SK-N-SH treated with all-trans-retinoic acid at 6 μM for 48 hours (cell line): ENCODE results near the gene DBNDD1.

Experiments
- ATAC-seq: fragments of 200-7000 bp; cut with Tn5 transposase; 3 replicates; pipeline ENCODE4 v1.9.1; 2020; ENCODE audit warnings: mild to moderate bottlenecking, moderate library complexity
- ARNTL ChIP-seq: fragments of 450-650 bp; formaldehyde crosslinking; IDR thresholded peaks from 2 replicates; pipeline ENCODE4 v1.5.0; 2020; ENCODE audit warnings: low read depth, mild to moderate bottlenecking, moderate library complexity, borderline replicate concordance
- BACH2 ChIP-seq: fragments of 250-450 bp; sonication (Bioruptor Pico); IDR thresholded peaks from 2 replicates; pipeline ENCODE4 v1.9.0; 2021; ENCODE audit warnings: mild to moderate bottlenecking, borderline replicate concordance
- CSDC2 ChIP-seq: fragments of 250-450 bp; sonication (Bioruptor Pico); IDR thresholded peaks from 2 replicates; pipeline ENCODE4 v1.5.0; 2020; ENCODE audit warnings: mild to moderate bottlenecking, moderate library complexity
- ESRRG ChIP-seq: fragments of 250-450 bp; sonication (Bioruptor Pico); IDR thresholded peaks from 2 replicates; pipeline ENCODE4 v1.6.1; 2021; ENCODE audit warnings: mild to moderate bottlenecking
- ISL1 ChIP-seq: fragments of 250-450 bp; sonication (Bioruptor Pico); IDR thresholded peaks from 2 replicates; pipeline ENCODE4 v2.1.2; 2022; ENCODE audit warnings: mild to moderate bottlenecking, moderate library complexity
- OSR1 ChIP-seq: fragments of 250-450 bp; sonication (Bioruptor Pico); IDR thresholded peaks from 2 replicates; pipeline ENCODE4 v1.8.0; 2022; ENCODE audit warnings: moderate library complexity, mild to moderate bottlenecking, inconsistent platforms
- PPARA ChIP-seq: fragments of 250-450 bp; sonication (Bioruptor Pico); IDR thresholded peaks from 2 replicates; pipeline ENCODE4 v1.5.0; 2020; ENCODE audit warnings: mild to moderate bottlenecking, borderline replicate concordance
- RARB ChIP-seq: fragments of 250-450 bp; sonication (Bioruptor Pico); IDR thresholded peaks from 2 replicates; pipeline ENCODE4 v1.8.0; 2021; ENCODE audit warnings: mild to moderate bottlenecking, moderate library complexity
- SNAI2 ChIP-seq: fragments of 250-450 bp; sonication (Bioruptor Pico); IDR thresholded peaks from 2 replicates; pipeline ENCODE4 v1.5.0; 2020; ENCODE audit warnings: mild to moderate bottlenecking, moderate library complexity
- TCF4 ChIP-seq: fragments of 250-450 bp; sonication (Bioruptor Pico); IDR thresholded peaks from 2 replicates; pipeline ENCODE4 v1.8.0; 2021; ENCODE audit warnings: mild to moderate bottlenecking, moderate library complexity, borderline replicate concordance
- ZC3H10 ChIP-seq: fragments of 250-450 bp; sonication (Bioruptor Pico); IDR thresholded peaks from 2 replicates; pipeline ENCODE4 v1.5.1; 2021; ENCODE audit warnings: mild to moderate bottlenecking, moderate library complexity
- ZFP3 ChIP-seq: fragments of 250-450 bp; sonication (Bioruptor Pico); IDR thresholded peaks from 2 replicates; pipeline ENCODE4 v1.5.0; 2020; ENCODE audit warnings: mild to moderate bottlenecking, moderate library complexity
- ZFP30 ChIP-seq: fragments of 450-650 bp; formaldehyde crosslinking; IDR thresholded peaks from 2 replicates; pipeline ENCODE4 v1.5.0; 2022; ENCODE audit warnings: mild to moderate bottlenecking, moderate library complexity
- ZNF565 ChIP-seq: fragments of 450-650 bp; formaldehyde crosslinking; conservative IDR thresholded peaks from 2 replicates; pipeline ENCODE4 v1.5.0; 2020; ENCODE audit warnings: low read depth, mild to moderate bottlenecking, moderate library complexity
- ZNF70 ChIP-seq: fragments of 450-650 bp; formaldehyde crosslinking; IDR thresholded peaks from 2 replicates; pipeline ENCODE4 v1.5.0; 2020; ENCODE audit warnings: mild to moderate bottlenecking, moderate library complexity
- ZNF8 ChIP-seq: fragments of 450-650 bp; formaldehyde crosslinking; IDR thresholded peaks from 2 replicates; pipeline ENCODE4 v1.5.0; 2020; ENCODE audit warnings: mild to moderate bottlenecking, moderate library complexity
- TF ChIP-seq, protein P1 (sequence below): fragments of 250-450 bp; sonication (Bioruptor Pico); IDR thresholded peaks from 2 replicates; pipeline ENCODE4 v1.5.1; 2021; ENCODE audit warnings: mild to moderate bottlenecking, moderate library complexity
- TF ChIP-seq, protein P2 (sequence below): fragments of 250-450 bp; sonication (Bioruptor Pico); IDR thresholded peaks from 2 replicates; pipeline ENCODE4 v1.8.0; 2020; ENCODE audit warnings: mild to moderate bottlenecking, moderate library complexity, borderline replicate concordance
- TF ChIP-seq, protein P3 (sequence below): fragments of 250-450 bp; sonication (Bioruptor Pico); IDR thresholded peaks from 2 replicates; pipeline ENCODE4 v1.5.0; 2020; ENCODE audit warnings: mild to moderate bottlenecking, moderate library complexity
- TF ChIP-seq, protein P4 (sequence below): fragments of 250-450 bp; sonication (Bioruptor Pico); IDR thresholded peaks from 2 replicates; pipeline ENCODE4 v1.5.1; 2020; ENCODE audit warnings: low read depth, mild to moderate bottlenecking, moderate library complexity

DBNDD1 gene

DNA sequence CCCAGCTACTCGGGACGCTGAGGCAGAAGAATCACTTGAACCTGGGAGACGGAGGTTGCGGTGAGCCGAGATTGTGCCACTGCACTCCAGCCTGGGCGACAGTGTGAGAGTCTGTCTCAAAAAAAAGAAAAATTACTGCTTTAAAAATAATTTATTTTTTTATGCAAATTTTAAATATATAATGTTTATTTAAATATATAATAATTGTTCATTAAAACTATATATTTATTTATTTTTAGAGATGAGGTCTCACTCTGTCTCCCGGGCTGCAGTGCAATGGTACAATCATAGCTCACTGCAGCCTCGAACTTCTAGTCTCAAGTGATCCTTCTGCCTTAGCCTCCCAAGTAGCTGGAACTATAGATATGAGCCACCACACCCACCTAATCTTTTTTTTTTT, 15.2 kb upstream of the DBNDD1 start:
- ATAC-seq: no peak

DNA sequence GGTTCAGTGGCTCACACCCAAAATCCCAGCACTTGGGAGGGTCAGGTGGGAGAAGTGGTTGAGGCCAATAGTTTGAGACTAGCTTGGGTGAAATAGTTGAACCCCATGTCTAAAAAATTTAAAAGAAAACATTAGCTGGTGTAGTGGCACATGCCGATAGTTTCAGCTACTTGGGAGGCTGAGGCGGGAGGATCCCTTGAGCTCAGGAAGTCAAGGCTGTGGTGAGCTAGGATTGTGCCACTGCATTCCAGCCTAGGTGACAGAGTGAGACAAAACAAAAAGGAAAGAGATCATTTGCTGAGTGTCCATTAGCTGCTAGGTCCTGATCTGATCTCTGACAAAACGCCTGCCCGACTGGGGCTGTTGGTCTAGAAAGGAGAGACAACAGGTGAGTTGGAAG, 14.1 kb upstream of the DBNDD1 start:
- TF ChIP-seq, protein P1, sequence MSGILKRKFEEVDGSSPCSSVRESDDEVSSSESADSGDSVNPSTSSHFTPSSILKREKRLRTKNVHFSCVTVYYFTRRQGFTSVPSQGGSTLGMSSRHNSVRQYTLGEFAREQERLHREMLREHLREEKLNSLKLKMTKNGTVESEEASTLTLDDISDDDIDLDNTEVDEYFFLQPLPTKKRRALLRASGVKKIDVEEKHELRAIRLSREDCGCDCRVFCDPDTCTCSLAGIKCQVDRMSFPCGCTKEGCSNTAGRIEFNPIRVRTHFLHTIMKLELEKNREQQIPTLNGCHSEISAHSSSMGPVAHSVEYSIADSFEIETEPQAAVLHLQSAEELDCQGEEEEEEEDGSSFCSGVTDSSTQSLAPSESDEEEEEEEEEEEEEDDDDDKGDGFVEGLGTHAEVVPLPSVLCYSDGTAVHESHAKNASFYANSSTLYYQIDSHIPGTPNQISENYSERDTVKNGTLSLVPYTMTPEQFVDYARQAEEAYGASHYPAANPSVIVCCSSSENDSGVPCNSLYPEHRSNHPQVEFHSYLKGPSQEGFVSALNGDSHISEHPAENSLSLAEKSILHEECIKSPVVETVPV (CRISPR knock-in tag): no peak
- TF ChIP-seq ZNF8 (CRISPR knock-in tag): no peak
- TF ChIP-seq, protein P2, sequence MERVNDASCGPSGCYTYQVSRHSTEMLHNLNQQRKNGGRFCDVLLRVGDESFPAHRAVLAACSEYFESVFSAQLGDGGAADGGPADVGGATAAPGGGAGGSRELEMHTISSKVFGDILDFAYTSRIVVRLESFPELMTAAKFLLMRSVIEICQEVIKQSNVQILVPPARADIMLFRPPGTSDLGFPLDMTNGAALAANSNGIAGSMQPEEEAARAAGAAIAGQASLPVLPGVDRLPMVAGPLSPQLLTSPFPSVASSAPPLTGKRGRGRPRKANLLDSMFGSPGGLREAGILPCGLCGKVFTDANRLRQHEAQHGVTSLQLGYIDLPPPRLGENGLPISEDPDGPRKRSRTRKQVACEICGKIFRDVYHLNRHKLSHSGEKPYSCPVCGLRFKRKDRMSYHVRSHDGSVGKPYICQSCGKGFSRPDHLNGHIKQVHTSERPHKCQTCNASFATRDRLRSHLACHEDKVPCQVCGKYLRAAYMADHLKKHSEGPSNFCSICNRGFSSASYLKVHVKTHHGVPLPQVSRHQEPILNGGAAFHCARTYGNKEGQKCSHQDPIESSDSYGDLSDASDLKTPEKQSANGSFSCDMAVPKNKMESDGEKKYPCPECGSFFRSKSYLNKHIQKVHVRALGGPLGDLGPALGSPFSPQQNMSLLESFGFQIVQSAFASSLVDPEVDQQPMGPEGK (CRISPR knock-in tag): no peak
- ATAC-seq: peak; percentile 7; the same call in 2 of the 3 replicates

More for the DNA sequence above, 15.2 kb upstream of the DBNDD1 start:
- no peak for TF ChIP-seq ZNF70
- TF ChIP-seq ISL1 (CRISPR knock-in tag): no peak
- TF ChIP-seq, protein P1 (CRISPR knock-in tag): no peak
- TF ChIP-seq, protein P3, sequence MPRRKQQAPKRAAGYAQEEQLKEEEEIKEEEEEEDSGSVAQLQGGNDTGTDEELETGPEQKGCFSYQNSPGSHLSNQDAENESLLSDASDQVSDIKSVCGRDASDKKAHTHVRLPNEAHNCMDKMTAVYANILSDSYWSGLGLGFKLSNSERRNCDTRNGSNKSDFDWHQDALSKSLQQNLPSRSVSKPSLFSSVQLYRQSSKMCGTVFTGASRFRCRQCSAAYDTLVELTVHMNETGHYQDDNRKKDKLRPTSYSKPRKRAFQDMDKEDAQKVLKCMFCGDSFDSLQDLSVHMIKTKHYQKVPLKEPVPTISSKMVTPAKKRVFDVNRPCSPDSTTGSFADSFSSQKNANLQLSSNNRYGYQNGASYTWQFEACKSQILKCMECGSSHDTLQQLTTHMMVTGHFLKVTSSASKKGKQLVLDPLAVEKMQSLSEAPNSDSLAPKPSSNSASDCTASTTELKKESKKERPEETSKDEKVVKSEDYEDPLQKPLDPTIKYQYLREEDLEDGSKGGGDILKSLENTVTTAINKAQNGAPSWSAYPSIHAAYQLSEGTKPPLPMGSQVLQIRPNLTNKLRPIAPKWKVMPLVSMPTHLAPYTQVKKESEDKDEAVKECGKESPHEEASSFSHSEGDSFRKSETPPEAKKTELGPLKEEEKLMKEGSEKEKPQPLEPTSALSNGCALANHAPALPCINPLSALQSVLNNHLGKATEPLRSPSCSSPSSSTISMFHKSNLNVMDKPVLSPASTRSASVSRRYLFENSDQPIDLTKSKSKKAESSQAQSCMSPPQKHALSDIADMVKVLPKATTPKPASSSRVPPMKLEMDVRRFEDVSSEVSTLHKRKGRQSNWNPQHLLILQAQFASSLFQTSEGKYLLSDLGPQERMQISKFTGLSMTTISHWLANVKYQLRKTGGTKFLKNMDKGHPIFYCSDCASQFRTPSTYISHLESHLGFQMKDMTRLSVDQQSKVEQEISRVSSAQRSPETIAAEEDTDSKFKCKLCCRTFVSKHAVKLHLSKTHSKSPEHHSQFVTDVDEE (CRISPR knock-in tag): no peak
- no peak for TF ChIP-seq ZC3H10
- TF ChIP-seq, all 23 proteins: peak for 0

DNA sequence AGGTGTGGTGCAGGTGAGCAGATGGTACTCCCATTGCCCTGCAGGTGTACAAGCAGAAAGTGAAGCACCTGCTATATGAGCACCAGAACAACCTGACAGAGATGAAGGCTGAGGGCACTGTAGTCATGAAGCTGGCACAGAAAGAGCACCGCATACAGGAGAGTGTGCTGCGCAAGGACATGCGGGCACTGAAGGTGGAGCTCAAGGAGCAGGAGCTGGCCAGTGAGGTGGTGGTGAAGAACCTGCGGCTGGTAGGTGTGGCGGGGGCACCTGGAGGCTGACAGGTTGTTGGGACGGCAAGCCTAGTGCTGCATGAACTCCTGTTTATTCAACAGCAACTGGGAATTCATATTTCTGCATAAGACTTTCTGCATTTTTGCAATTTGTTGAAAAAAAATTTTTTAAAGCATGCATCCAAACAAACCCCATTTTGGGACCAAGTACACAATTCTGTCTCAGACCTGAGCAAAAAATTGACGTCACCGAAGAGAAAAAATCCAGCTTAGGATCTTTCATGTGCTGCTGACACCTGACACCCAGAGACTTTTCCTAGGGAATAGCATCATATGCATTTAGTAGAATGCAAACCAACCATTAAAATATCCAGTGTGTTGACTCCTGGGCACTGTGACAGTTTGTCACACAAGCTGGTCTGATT, 13.5 kb upstream of the DBNDD1 start:
- TF ChIP-seq TCF4 (CRISPR knock-in tag) (no peak), ZFP3 (no peak), ZFP30 (CRISPR knock-in tag) (no peak), PPARA (no peak), OSR1 (no peak), ARNTL (no peak), RARB (CRISPR knock-in tag) (no peak), ESRRG (CRISPR knock-in tag) (no peak), ISL1 (CRISPR knock-in tag) (no peak), ZNF565 (CRISPR knock-in tag) (no peak), ZNF70 (no peak), ZC3H10 (no peak), BACH2 (CRISPR knock-in tag) (no peak), ZNF8 (CRISPR knock-in tag) (no peak), SNAI2 (CRISPR knock-in tag) (no peak), CSDC2 (no peak)
- TF ChIP-seq, protein P1 (CRISPR knock-in tag): no peak
- TF ChIP-seq, protein P2 (CRISPR knock-in tag): no peak
- TF ChIP-seq, protein P4, sequence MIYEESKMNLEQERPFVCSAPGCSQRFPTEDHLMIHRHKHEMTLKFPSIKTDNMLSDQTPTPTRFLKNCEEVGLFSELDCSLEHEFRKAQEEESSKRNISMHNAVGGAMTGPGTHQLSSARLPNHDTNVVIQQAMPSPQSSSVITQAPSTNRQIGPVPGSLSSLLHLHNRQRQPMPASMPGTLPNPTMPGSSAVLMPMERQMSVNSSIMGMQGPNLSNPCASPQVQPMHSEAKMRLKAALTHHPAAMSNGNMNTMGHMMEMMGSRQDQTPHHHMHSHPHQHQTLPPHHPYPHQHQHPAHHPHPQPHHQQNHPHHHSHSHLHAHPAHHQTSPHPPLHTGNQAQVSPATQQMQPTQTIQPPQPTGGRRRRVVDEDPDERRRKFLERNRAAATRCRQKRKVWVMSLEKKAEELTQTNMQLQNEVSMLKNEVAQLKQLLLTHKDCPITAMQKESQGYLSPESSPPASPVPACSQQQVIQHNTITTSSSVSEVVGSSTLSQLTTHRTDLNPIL (CRISPR knock-in tag): no peak
- TF ChIP-seq, all 23 proteins: peak for 0
- peak; percentile 40 for ATAC-seq
